BE2C (cell line): Measurements from ENCODE around the gene STXBP1.
A peak's percentile ranks its signal among the peaks of the same experiment; 100 is the strongest.

Experiments used
- DNase-seq: peaks from one replicate; pipeline ENCODE4 v3.0.0-alpha.2; 2020
- H3K27me3 ChIP-seq: fragments of 250-450 bp; sonication (Bioruptor Pico); 2 replicates; pipeline ENCODE4 v1.5.1; 2020; ENCODE audit warnings: mild to moderate bottlenecking
- H3K36me3 ChIP-seq: fragments of 250-450 bp; sonication (Bioruptor Pico); 2 replicates; pipeline ENCODE4 v1.5.1; 2020; ENCODE audit warnings: mild to moderate bottlenecking
- H3K4me1 ChIP-seq: fragments of 250-450 bp; sonication (Bioruptor Pico); 2 replicates; pipeline ENCODE4 v1.5.1; 2020
- H3K4me3 ChIP-seq: 2 replicates; pipeline ENCODE4 v1.5.1; 2011; ENCODE audit warnings: low read depth, low read length
- H3K9me3 ChIP-seq: fragments of 250-450 bp; sonication (Bioruptor Pico); 2 replicates; pipeline ENCODE4 v1.5.1; 2020
- TF ChIP-seq, protein P1 (sequence below): IDR thresholded peaks from 2 replicates; pipeline ENCODE4 v1.5.1; 2012; ENCODE audit warnings: mild to moderate bottlenecking, low read depth, low read length

STXBP1 gene

DNA sequence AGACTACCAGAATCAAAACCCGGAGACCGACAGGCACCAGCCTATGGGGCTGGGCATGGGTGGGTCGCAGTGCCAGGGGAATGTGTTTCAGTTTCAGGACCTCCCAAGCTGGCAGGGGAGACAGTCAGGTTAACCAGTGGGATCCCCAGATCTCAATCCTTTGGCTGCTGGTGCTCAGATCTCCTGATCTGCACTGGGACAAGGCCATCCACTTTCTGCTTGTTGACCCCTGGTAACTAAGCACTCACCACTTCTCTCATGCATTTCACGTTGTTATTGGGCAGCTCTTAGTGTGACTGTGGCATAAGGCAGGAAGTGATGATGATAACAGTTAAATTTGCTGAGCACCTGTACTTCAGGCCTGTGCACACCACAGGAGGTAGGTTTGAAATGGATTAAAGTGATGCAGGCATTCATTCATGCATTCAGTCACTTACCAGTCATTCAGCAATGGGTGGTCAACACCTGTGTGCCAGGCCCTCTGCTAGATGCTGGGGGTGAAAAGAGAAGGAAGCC lies 42.1 kb upstream of the STXBP1 start:
- no peak for DNase-seq
- peaks cover 6% of the 10 kb centered on the region; the same call in 1 of the 2 replicates for H3K27me3 ChIP-seq

DNA sequence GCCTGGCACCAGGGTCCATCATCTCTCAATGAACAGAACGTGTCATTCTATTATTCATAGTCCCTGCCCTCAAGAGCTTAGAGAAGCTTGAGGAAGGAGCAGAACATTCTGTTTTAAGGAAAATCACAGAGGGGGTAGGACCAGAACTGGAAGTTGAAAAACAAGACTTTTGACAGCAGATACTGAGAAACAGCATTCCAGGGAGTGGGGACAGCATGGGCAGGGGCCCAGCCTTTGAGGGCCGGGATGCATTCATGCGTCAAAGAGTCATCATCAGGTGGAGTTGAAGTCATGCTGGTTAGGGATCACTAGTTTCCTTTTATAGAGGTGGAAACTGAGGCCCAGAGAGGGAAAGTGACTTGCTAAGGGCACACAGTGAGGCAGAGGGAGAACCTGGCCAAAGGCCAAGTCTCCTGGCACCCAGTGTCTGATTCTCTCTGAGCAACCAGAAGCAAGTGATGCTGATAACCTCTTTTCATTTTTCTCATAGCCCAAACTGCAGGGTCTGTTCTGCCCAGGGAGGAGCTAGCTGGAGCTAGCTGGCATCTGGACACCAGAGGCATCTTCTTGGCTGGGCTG lies 41.5 kb upstream of the STXBP1 start:
- Histone ChIP-seq H3K27me3 (peaks cover 6% of the 10 kb centered on the region; the same call in 1 of the 2 replicates), H3K4me1 (no peaks in the 10 kb centered on the region; the same call in none of the 2 replicates), H3K36me3 (no peaks in the 10 kb centered on the region), H3K9me3 (no peaks in the 10 kb centered on the region; the same call in 1 of the 2 replicates), H3K4me3 (no peak overlapping the region)
- TF ChIP-seq, protein P1, sequence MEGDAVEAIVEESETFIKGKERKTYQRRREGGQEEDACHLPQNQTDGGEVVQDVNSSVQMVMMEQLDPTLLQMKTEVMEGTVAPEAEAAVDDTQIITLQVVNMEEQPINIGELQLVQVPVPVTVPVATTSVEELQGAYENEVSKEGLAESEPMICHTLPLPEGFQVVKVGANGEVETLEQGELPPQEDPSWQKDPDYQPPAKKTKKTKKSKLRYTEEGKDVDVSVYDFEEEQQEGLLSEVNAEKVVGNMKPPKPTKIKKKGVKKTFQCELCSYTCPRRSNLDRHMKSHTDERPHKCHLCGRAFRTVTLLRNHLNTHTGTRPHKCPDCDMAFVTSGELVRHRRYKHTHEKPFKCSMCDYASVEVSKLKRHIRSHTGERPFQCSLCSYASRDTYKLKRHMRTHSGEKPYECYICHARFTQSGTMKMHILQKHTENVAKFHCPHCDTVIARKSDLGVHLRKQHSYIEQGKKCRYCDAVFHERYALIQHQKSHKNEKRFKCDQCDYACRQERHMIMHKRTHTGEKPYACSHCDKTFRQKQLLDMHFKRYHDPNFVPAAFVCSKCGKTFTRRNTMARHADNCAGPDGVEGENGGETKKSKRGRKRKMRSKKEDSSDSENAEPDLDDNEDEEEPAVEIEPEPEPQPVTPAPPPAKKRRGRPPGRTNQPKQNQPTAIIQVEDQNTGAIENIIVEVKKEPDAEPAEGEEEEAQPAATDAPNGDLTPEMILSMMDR = no peak
- DNase-seq = peak; percentile 54

More for the DNA sequence above, 42.1 kb upstream of the STXBP1 start:
- H3K4me1 ChIP-seq = no peaks in the 10 kb centered on the region; the same call in none of the 2 replicates
- no peaks in the 10 kb centered on the region; the same call in 1 of the 2 replicates for H3K9me3 ChIP-seq
- peak overlapping the region; percentile 61 for H3K4me3 ChIP-seq
- H3K36me3 ChIP-seq = no peaks in the 10 kb centered on the region
- TF ChIP-seq, protein P1 = no peak

DNA sequence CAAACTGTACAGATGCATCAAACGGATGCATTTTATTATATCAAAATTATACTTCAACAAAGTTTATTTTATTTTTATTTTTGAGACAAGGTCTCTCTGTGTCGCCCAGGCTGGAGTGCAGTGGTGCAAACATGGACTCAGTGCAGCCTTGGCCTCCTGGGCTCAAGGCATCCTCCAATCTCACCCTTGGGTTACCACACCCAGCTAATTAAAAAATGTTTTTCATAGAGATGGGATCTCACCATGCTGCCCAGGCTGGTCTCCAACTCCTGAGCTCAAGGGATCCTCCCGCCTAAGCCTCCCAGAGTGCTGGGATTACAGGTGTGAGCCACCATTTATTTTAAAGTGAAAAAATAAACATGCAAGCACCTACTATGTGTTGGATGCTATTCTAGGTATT lies 40.1 kb upstream of the STXBP1 start:
- no peaks in the 10 kb centered on the region; the same call in 1 of the 2 replicates for H3K9me3 ChIP-seq
- no peaks in the 10 kb centered on the region; the same call in none of the 2 replicates for H3K4me1 ChIP-seq

DNA sequence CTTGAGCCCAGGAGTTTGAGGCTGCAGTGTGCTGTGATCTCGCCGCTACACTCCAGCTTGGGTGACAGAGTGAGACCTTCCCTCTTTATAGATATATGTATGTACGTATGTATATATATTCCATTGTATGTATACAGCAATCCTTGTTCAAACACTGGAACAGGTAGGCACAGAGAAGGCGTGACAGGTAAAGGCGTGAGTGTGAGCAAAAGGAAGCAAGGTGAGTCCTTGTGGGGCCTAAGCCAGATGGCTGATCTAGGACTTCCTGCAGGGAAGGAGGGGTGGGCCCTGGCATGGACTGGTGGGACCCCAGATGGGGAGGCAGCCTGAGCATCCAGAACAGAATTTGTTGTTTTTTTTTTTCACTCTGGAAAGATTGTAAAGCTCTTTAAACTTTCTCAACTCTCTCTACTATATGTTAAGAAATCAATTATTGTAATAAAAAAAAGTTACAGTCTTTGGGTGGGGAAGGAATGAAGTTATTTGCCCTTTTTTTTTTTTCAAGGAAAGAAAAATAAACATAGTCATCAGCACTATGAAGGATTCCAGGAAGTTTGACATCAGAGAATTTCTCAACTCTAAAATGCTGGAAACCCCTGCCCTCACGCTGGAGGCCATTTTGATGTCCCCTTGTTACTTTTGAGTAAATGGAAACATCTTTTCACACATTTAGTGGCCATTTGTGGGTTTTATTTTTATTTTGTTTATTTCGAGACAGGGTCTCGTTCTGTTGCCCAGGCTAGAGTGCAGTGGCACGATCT lies 38.9 kb upstream of the STXBP1 start:
- H3K4me3 ChIP-seq = no peak overlapping the region

More for the DNA sequence above, 40.1 kb upstream of the STXBP1 start:
- Histone ChIP-seq H3K36me3 (no peaks in the 10 kb centered on the region), H3K27me3 (peaks cover 6% of the 10 kb centered on the region; the same call in 1 of the 2 replicates), H3K4me3 (no peak overlapping the region)
- no peak for DNase-seq
- TF ChIP-seq, protein P1 = no peak

DNA sequence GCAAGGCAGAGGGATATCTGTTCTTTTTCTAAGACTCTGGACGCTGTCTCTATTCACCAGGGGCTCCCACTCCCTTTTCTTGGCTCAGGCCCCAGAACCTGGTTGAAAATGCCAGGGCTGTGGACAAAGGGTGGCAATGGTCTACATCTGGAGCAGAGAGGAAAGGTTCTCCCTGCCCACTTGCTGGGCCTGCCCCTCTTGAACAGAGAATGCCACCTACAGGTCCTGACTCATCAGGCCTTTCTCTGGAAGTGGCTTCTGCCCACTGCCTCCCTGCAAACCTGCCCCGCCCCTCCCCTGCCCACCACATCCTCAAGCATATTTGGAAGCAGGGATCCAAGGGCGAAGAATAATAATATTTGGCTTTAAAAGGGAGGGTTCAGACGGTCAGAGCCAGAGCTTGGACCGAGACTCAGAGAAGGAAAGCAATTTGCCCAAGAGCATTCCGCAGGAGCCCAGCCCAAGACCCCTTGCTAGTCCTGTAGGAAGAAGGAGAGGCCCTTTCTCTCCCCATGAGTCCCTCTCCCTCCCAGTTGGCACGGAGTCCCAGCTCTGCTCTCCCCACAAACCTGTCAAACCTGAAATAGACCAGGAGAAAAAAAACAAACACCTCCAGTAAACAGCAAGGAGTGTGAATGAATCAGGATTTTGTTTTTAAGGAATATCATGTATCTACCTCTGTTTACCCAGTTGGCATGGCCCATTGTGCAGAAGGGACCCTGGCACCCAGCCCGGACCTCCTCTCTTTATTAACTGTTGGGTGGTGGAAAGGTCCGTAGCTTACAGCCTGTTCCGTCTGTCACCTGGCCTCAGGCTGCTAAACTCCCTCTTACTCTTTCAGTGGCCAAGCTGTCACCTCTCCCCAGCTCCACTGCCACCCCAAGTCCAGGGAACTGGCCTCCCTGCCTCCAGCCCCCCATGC lies 37.7 kb upstream of the STXBP1 start:
- H3K4me3 ChIP-seq = no peak overlapping the region
- TF ChIP-seq, protein P1 = no peak
- DNase-seq = no peak
- H3K4me1 ChIP-seq = peaks cover 6% of the 10 kb centered on the region
- no peaks in the 10 kb centered on the region for H3K9me3 ChIP-seq
- H3K36me3 ChIP-seq = no peaks in the 10 kb centered on the region
- no peaks in the 10 kb centered on the region for H3K27me3 ChIP-seq

More for the DNA sequence above, 38.9 kb upstream of the STXBP1 start:
- TF ChIP-seq, protein P1 = no peak
- peaks cover 6% of the 10 kb centered on the region; the same call in 1 of the 2 replicates for H3K27me3 ChIP-seq
- no peaks in the 10 kb centered on the region for H3K36me3 ChIP-seq
- DNase-seq = no peak
- H3K4me1 ChIP-seq = no peaks in the 10 kb centered on the region; the same call in 1 of the 2 replicates
- H3K9me3 ChIP-seq = no peaks in the 10 kb centered on the region; the same call in 1 of the 2 replicates
